ENCODE data around the gene GPC3. TPM values are rescaled to one million over a fixed set of nuclear protein-coding genes. Genes with fewer than 3 reads are reported as not detected.

The GPC3 gene
- total RNA-seq, 2 donors from 2014 or later: 2.7 to 5.2 TPM

GRCh38 chrX:133847340-133847994, 137.9 kb downstream of the GPC3 start:
- intact Hi-C loops (cut with DNase I): no loop called here
- no peak overlapping the region for H3K27ac ChIP-seq
- DNase-seq (ENCODE audit: low spot score): no peak
- WGBS: 89% methylated on average over 6 of the region's 6 CpGs
- no peak for TF ChIP-seq POLR2AphosphoS5 (IDR thresholded peaks at IDR 0.05)
- no peak for TF ChIP-seq POLR2A (IDR thresholded peaks at IDR 0.05)
- no peak for TF ChIP-seq CTCF (IDR thresholded peaks at IDR 0.05)
- H3K9me3 ChIP-seq: no peaks in the 10 kb centered on the region
- H3K4me1 ChIP-seq (replicated peaks): no peaks in the 10 kb centered on the region
- no peaks in the 10 kb centered on the region for H3K27me3 ChIP-seq (replicated peaks; ENCODE audit: insufficient read depth)
- H3K36me3 ChIP-seq: no peaks in the 10 kb centered on the region
- no peak overlapping the region for H3K4me3 ChIP-seq

GRCh38 chrX:133846311-133846710, 139.1 kb downstream of the GPC3 start:
- no peak overlapping the region for H3K27ac ChIP-seq
- WGBS: 28% methylated on average over 2 of the region's 2 CpGs

GRCh38 chrX:133840415-133840814, 145.0 kb downstream of the GPC3 start:
- no peaks in the 10 kb centered on the region for H3K36me3 ChIP-seq
- TF ChIP-seq POLR2AphosphoS5 (IDR thresholded peaks at IDR 0.05) (no peak), CTCF (IDR thresholded peaks at IDR 0.05) (no peak), POLR2A (IDR thresholded peaks at IDR 0.05) (no peak)
- 100% methylated on average over 2 of the region's 2 CpGs for WGBS
- H3K9me3 ChIP-seq: no peaks in the 10 kb centered on the region
- no peak overlapping the region for H3K4me3 ChIP-seq
- H3K27ac ChIP-seq: no peak overlapping the region
- H3K27me3 ChIP-seq (replicated peaks; ENCODE audit: insufficient read depth): no peaks in the 10 kb centered on the region
- no peaks in the 10 kb centered on the region for H3K4me1 ChIP-seq (replicated peaks)
- intact Hi-C loops (cut with DNase I): no loop called here
- DNase-seq (ENCODE audit: low spot score): no peak

More at GRCh38 chrX:133846311-133846710, 139.1 kb downstream of the GPC3 start:
- Histone ChIP-seq H3K4me1 (replicated peaks) (no peaks in the 10 kb centered on the region), H3K36me3 (no peaks in the 10 kb centered on the region), H3K9me3 (no peaks in the 10 kb centered on the region), H3K27me3 (replicated peaks; ENCODE audit: insufficient read depth) (no peaks in the 10 kb centered on the region), H3K4me3 (no peak overlapping the region)
- DNase-seq (ENCODE audit: low spot score): no peak
- intact Hi-C loops (cut with DNase I): no loop called here
- TF ChIP-seq POLR2AphosphoS5 (IDR thresholded peaks at IDR 0.05) (no peak), POLR2A (IDR thresholded peaks at IDR 0.05) (no peak), CTCF (IDR thresholded peaks at IDR 0.05) (no peak)

- H3K9me3 ChIP-seq: no peaks in the 10 kb centered on the region
- H3K36me3 ChIP-seq: no peaks in the 10 kb centered on the region
- no peak for DNase-seq (ENCODE audit: low spot score)
Measured at GRCh38 chrX:133838761-133839676, 146.4 kb downstream of the GPC3 start.

More at GRCh38 chrX:133838761-133839676, 146.4 kb downstream of the GPC3 start:
- no peak for TF ChIP-seq POLR2A (IDR thresholded peaks at IDR 0.05)
- no peak for TF ChIP-seq POLR2AphosphoS5 (IDR thresholded peaks at IDR 0.05)
- peak in 1 of 4 experiments; percentile 9 for TF ChIP-seq CTCF (IDR thresholded peaks at IDR 0.05)
- no peak overlapping the region for H3K4me3 ChIP-seq
- H3K27me3 ChIP-seq (replicated peaks; ENCODE audit: insufficient read depth): no peaks in the 10 kb centered on the region
- intact Hi-C loops (cut with DNase I): no loop called here
- no peaks in the 10 kb centered on the region for H3K4me1 ChIP-seq (replicated peaks)
- WGBS: 71% methylated on average over 5 of the region's 5 CpGs
- H3K27ac ChIP-seq: no peak overlapping the region
